ENCODE results near the gene PSME2. TPM values are rescaled to one million over a fixed set of nuclear protein-coding genes. Genes with fewer than 3 reads are reported as not detected.

The PSME2 gene
- total RNA-seq, 2 experiments from 2014 or later, result 541 to 558 TPM

- Mint-ChIP-seq H3K27ac (peak within 1 kb of the TSS; percentile 83), H3K4me3 (peak within 1 kb of the TSS; percentile 78), H3K9me3 (no peaks in the 10 kb centered on the region), H3K4me1 (peaks cover 22% of the 10 kb centered on the region), H3K27me3 (no peaks in the 10 kb centered on the region), H3K36me3 (peaks cover 31% of the 10 kb centered on the region)
- peak; percentile 83 for DNase-seq
These were observed 25.2 kb upstream of the PSME2 start, which contains the start of gene REC8 for GRCh38 chr14:24171422-24172260. Gene REC8 (plus strand): TSS chr14:24172080. CDS start chr14:24172553, 473 bp downstream.

- H3K9me3 Mint-ChIP-seq, result no peaks in the 10 kb centered on the region
- peaks cover 49% of the 10 kb centered on the region for H3K36me3 Mint-ChIP-seq
- no peak for DNase-seq
- no peak overlapping the region for H3K4me3 Mint-ChIP-seq
- peaks cover 36% of the 10 kb centered on the region for H3K4me1 Mint-ChIP-seq
- no peaks in the 10 kb centered on the region for H3K27me3 Mint-ChIP-seq
- peak overlapping the region; percentile 44 for H3K27ac Mint-ChIP-seq
These were observed 21.2 kb upstream of the PSME2 start for GRCh38 chr14:24167469-24168114.

- no peak overlapping the region for H3K27ac Mint-ChIP-seq
- no peak overlapping the region for H3K4me3 Mint-ChIP-seq
- H3K36me3 Mint-ChIP-seq, result peaks cover 55% of the 10 kb centered on the region
- peaks cover 6% of the 10 kb centered on the region for H3K27me3 Mint-ChIP-seq
- peaks cover 38% of the 10 kb centered on the region for H3K4me1 Mint-ChIP-seq
- no peaks in the 10 kb centered on the region for H3K9me3 Mint-ChIP-seq
- DNase-seq, result no peak
These were observed 19.4 kb upstream of the PSME2 start for GRCh38 chr14:24165785-24166184.

- Mint-ChIP-seq H3K36me3 (peaks cover 51% of the 10 kb centered on the region), H3K9me3 (no peaks in the 10 kb centered on the region), H3K27me3 (peaks cover 6% of the 10 kb centered on the region), H3K4me3 (no peak overlapping the region), H3K4me1 (peaks cover 47% of the 10 kb centered on the region), H3K27ac (peak overlapping the region; percentile 70)
- DNase-seq, result no peak
These were observed 18.1 kb upstream of the PSME2 start for GRCh38 chr14:24164518-24164991.

- Mint-ChIP-seq H3K36me3 (peaks cover 42% of the 10 kb centered on the region), H3K27ac (peak overlapping the region; percentile 100), H3K9me3 (no peaks in the 10 kb centered on the region), H3K4me1 (peaks cover 47% of the 10 kb centered on the region), H3K27me3 (peaks cover 6% of the 10 kb centered on the region), H3K4me3 (peak overlapping the region; percentile 99)
- DNase-seq, result peak; percentile 24
These were observed 15.7 kb upstream of the PSME2 start for GRCh38 chr14:24162093-24162492.

GRCh38 chr14:24160850-24161804 is 14.7 kb upstream of the PSME2 start, which contains the start of gene IRF9:
Gene IRF9 (plus strand): TSS chr14:24161265. CDS start chr14:24162145, 880 bp downstream.
- peaks cover 41% of the 10 kb centered on the region for H3K4me1 Mint-ChIP-seq

GRCh38 chr14:24160499-24160849 is 14.1 kb upstream of the PSME2 start:
- peaks cover 41% of the 10 kb centered on the region for H3K4me1 Mint-ChIP-seq
- H3K27me3 Mint-ChIP-seq, result peaks cover 6% of the 10 kb centered on the region
- no peak overlapping the region for H3K4me3 Mint-ChIP-seq
- no peaks in the 10 kb centered on the region for H3K9me3 Mint-ChIP-seq
- no peak for DNase-seq
- peak overlapping the region; percentile 100 for H3K27ac Mint-ChIP-seq
- H3K36me3 Mint-ChIP-seq, result peaks cover 38% of the 10 kb centered on the region

More at GRCh38 chr14:24160850-24161804, 14.7 kb upstream of the PSME2 start, which contains the start of gene IRF9:
- Mint-ChIP-seq H3K27ac (peak within 1 kb of the TSS; percentile 100), H3K4me3 (peak within 1 kb of the TSS; percentile 99), H3K9me3 (no peaks in the 10 kb centered on the region), H3K27me3 (peaks cover 6% of the 10 kb centered on the region), H3K36me3 (peaks cover 38% of the 10 kb centered on the region)
- peak; percentile 94 for DNase-seq

GRCh38 chr14:24159777-24160498 is 13.5 kb upstream of the PSME2 start:
- no peak for DNase-seq
- H3K36me3 Mint-ChIP-seq, result peaks cover 34% of the 10 kb centered on the region
- H3K27me3 Mint-ChIP-seq, result peaks cover 6% of the 10 kb centered on the region
- peaks cover 38% of the 10 kb centered on the region for H3K4me1 Mint-ChIP-seq
- H3K4me3 Mint-ChIP-seq, result no peak overlapping the region
- H3K27ac Mint-ChIP-seq, result peak overlapping the region; percentile 100
- H3K9me3 Mint-ChIP-seq, result no peaks in the 10 kb centered on the region

- peaks cover 6% of the 10 kb centered on the region for H3K27me3 Mint-ChIP-seq
- H3K36me3 Mint-ChIP-seq, result peaks cover 18% of the 10 kb centered on the region
- H3K4me3 Mint-ChIP-seq, result no peak overlapping the region
- H3K27ac Mint-ChIP-seq, result peak overlapping the region; percentile 65
- no peaks in the 10 kb centered on the region for H3K9me3 Mint-ChIP-seq
- peaks cover 21% of the 10 kb centered on the region for H3K4me1 Mint-ChIP-seq
- DNase-seq, result no peak
These were observed 10.9 kb upstream of the PSME2 start for GRCh38 chr14:24157331-24157730.

- no peak for DNase-seq
- Mint-ChIP-seq H3K4me1 (peaks cover 16% of the 10 kb centered on the region), H3K27ac (peak overlapping the region; percentile 11), H3K36me3 (peaks cover 14% of the 10 kb centered on the region), H3K9me3 (no peaks in the 10 kb centered on the region), H3K4me3 (no peak overlapping the region), H3K27me3 (peaks cover 6% of the 10 kb centered on the region)
These were observed 10.4 kb upstream of the PSME2 start for GRCh38 chr14:24156840-24157239.

- Mint-ChIP-seq H3K9me3 (no peaks in the 10 kb centered on the region), H3K36me3 (peaks cover 15% of the 10 kb centered on the region), H3K27me3 (no peaks in the 10 kb centered on the region), H3K27ac (no peak overlapping the region), H3K4me3 (no peak overlapping the region), H3K4me1 (peaks cover 7% of the 10 kb centered on the region)
- no peak for DNase-seq
These were observed 8.7 kb upstream of the PSME2 start for GRCh38 chr14:24155100-24155499.

- DNase-seq, result no peak
- Mint-ChIP-seq H3K27ac (no peak overlapping the region), H3K4me3 (no peak overlapping the region), H3K9me3 (no peaks in the 10 kb centered on the region), H3K4me1 (peaks cover 21% of the 10 kb centered on the region), H3K36me3 (peaks cover 30% of the 10 kb centered on the region), H3K27me3 (no peaks in the 10 kb centered on the region)
These were observed 5.1 kb upstream of the PSME2 start for GRCh38 chr14:24151404-24152080.

- H3K4me3 Mint-ChIP-seq, result no peak overlapping the region
These were observed 4.6 kb upstream of the PSME2 start for GRCh38 chr14:24150993-24151392.

More at GRCh38 chr14:24150993-24151392, 4.6 kb upstream of the PSME2 start:
- Mint-ChIP-seq H3K36me3 (peaks cover 34% of the 10 kb centered on the region), H3K27ac (no peak overlapping the region), H3K9me3 (no peaks in the 10 kb centered on the region), H3K27me3 (no peaks in the 10 kb centered on the region), H3K4me1 (peaks cover 21% of the 10 kb centered on the region)
- DNase-seq, result no peak

All from activated naive CD8-positive, alpha-beta T cell treated with anti-CD3 and anti-CD28 coated beads for 36 hours (primary cell).